ENCODE results near the gene ITPR1.

ITPR1 gene

DNA sequence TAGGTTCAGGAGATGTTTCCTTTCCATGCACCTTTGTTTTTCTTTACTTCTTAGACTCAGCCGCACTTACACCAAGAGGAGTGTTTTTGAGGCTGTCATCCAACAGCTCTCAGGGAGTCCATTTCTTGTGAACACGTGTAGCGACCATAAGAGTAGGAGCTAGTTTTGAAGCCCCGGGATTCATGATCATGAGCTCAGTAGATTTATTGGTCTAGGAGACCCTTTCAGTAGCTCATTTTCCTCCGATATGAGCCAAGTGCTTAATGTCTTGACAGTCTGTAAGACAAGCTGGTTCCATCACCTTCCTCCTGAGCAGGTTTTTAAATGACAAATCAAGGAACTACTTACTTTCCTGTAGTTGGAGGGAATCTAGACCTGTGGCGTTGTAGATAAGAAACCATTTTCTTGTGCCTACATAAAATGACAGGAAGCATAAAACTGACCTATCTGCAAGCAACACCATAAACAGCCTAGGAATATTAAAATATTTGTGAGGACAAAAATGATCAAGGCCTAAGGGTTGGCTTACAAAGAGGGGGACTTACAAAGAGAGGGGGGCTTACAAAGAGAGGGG, 313.5 kb downstream of the ITPR1 start:
- in situ Hi-C loops (cut with MboI; ENCODE audit: low pct_unique_long_range_greater_than_20kb, low sequenced_read_pairs, unreplicated experiment) = no loop called here
- no peak for DNase-seq (ENCODE audit: low spot score)
- TF ChIP-seq, protein P1, sequence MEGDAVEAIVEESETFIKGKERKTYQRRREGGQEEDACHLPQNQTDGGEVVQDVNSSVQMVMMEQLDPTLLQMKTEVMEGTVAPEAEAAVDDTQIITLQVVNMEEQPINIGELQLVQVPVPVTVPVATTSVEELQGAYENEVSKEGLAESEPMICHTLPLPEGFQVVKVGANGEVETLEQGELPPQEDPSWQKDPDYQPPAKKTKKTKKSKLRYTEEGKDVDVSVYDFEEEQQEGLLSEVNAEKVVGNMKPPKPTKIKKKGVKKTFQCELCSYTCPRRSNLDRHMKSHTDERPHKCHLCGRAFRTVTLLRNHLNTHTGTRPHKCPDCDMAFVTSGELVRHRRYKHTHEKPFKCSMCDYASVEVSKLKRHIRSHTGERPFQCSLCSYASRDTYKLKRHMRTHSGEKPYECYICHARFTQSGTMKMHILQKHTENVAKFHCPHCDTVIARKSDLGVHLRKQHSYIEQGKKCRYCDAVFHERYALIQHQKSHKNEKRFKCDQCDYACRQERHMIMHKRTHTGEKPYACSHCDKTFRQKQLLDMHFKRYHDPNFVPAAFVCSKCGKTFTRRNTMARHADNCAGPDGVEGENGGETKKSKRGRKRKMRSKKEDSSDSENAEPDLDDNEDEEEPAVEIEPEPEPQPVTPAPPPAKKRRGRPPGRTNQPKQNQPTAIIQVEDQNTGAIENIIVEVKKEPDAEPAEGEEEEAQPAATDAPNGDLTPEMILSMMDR (IDR thresholded peaks at IDR 0.05; ENCODE audit: extremely low read depth, insufficient read depth, missing control alignments) = no peak

DNA sequence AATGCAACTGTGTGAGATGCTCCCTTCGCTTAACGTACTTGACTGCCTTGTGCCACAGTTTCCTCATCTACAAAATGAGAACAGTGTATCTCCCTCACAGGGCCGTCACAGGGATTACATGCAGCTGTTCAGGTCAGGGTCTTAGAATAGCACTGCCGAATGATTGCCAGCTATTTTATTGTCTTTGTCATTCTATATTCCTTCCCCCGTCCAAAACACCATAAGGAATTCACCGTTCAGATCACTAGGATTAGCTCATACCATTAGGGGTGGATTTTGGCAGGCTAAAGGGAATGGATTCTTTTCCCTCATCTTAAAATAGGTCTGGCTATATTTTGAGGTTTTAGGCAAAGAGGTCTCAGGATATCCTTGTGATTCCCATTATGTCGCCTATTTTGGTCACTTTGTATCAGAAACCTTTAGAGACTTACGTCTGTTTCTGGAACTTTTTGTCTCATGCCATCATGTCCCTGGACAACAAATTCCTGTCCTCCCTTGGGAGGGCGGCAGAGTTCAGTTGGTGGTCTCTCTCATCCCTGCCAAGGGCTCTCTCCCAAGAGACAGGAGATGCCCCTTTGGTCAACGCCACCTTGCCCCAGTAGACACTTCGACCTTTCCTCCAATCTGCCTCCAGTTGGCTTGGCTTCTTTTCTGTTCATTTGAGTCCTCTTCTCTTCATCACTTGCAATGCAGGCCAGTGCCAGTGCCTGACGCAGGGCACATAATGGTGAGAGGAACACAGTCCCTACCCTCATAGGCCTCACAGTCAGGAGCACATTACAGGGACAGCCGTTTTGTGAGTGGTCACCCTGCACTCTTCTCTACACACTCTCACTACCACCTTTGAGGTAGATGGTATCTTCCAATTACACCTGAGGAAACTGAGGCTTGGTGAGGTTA, 314.5 kb downstream of the ITPR1 start:
- in situ Hi-C loops (cut with MboI; ENCODE audit: low pct_unique_long_range_greater_than_20kb, low sequenced_read_pairs, unreplicated experiment) = no loop called here
- TF ChIP-seq, protein P1 (IDR thresholded peaks at IDR 0.05; ENCODE audit: extremely low read depth, insufficient read depth, missing control alignments) = no peak
- no peak for DNase-seq (ENCODE audit: low spot score)

DNA sequence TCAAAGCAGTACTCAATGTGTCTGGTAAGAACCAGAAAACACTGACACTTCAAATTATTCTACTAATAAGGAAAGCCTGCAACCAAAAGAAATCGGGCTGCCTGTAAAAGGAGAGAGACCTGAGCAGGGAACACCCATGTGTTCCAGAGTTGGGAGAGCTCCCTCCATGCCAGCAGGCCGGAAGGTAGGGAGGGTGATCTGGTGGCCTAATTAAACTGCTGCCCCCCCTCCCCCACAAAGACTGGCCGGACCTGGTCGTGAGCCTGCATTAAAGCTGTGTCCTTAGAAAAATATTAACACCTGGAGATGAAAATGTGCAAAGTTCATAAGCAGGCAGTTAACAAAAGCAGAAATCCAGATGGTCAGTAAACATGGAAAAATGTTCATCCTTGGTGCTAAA, 315.5 kb downstream of the ITPR1 start:
- DNase-seq (ENCODE audit: low spot score) = no peak
- TF ChIP-seq, protein P1 (IDR thresholded peaks at IDR 0.05; ENCODE audit: extremely low read depth, insufficient read depth, missing control alignments) = no peak
- in situ Hi-C loops (cut with MboI; ENCODE audit: low pct_unique_long_range_greater_than_20kb, low sequenced_read_pairs, unreplicated experiment) = no loop called here

DNA sequence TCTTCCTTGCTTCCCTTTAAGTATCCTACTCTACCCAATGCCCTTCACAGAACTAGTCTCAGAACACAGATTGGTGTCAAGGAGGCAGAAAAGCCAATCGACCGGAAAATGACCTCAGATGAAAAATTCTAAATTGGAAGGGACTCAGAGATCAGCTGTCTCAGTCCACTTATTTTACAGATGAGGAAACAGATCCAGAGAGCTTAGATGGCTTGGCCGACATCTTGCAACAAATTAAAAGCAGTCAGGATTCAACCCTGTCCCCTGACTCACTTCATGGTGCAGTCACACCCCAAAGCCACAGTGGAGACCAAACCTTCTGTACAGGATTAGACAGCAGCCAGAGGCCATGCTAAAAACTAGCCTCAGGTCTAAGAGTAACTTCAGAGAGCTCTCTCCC, 316.8 kb downstream of the ITPR1 start:
- TF ChIP-seq, protein P1 (IDR thresholded peaks at IDR 0.05; ENCODE audit: extremely low read depth, insufficient read depth, missing control alignments) = no peak

DNA sequence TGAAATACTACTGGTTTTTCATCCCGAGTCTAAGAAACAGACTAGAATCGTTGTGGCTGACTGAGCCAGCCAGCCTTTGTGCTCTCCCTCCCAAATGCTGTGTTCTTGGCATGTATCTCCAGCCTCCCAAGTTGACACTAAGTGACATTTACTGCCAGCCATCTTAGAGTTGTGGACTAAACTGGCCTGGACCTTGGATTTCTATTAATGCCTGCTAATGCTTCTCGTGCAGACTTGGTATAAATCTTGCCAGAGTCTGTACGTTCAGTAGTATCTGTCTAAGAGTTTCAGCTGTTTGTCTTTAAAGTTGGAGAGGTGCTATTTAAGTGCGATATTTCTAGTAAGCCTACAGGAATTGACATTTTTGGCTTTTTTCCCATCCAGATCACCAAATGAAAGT, 319.4 kb downstream of the ITPR1 start:
- TF ChIP-seq, protein P1 (IDR thresholded peaks at IDR 0.05; ENCODE audit: extremely low read depth, insufficient read depth, missing control alignments) = no peak
- in situ Hi-C loops (cut with MboI; ENCODE audit: low pct_unique_long_range_greater_than_20kb, low sequenced_read_pairs, unreplicated experiment) = no loop called here
- DNase-seq (ENCODE audit: low spot score) = no peak

More for the DNA sequence above, 316.8 kb downstream of the ITPR1 start:
- in situ Hi-C loops (cut with MboI; ENCODE audit: low pct_unique_long_range_greater_than_20kb, low sequenced_read_pairs, unreplicated experiment) = no loop called here
- no peak for DNase-seq (ENCODE audit: low spot score)

DNA sequence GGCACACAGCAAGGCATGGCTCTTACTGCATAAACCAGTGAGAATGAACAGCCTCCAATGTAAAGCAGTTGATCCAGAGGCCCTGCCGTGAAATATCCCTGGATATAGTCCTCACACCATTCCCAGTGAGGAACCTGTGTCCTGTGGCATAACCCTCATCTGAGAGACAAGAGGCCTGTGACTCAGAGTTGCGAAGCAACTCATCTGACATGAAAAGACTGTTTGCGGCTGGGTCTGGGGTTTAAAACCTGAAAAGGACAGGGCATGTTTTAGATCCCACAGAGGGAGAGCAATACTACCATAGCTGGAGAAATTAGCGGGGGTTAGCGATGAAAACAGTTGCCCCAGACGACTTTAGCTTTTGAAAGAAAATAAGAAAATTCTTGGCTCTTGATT, 320.8 kb downstream of the ITPR1 start:
- DNase-seq (ENCODE audit: low spot score) = no peak
- TF ChIP-seq, protein P1 (IDR thresholded peaks at IDR 0.05; ENCODE audit: extremely low read depth, insufficient read depth, missing control alignments) = no peak
- in situ Hi-C loops (cut with MboI; ENCODE audit: low pct_unique_long_range_greater_than_20kb, low sequenced_read_pairs, unreplicated experiment) = no loop called here
